Measurements from ENCODE around the gene SULT1A2. TPM values are rescaled to one million over a fixed set of nuclear protein-coding genes. Genes with fewer than 3 reads are reported as not detected.

The SULT1A2 gene
- not detected in 2 replicates for total RNA-seq

DNA sequence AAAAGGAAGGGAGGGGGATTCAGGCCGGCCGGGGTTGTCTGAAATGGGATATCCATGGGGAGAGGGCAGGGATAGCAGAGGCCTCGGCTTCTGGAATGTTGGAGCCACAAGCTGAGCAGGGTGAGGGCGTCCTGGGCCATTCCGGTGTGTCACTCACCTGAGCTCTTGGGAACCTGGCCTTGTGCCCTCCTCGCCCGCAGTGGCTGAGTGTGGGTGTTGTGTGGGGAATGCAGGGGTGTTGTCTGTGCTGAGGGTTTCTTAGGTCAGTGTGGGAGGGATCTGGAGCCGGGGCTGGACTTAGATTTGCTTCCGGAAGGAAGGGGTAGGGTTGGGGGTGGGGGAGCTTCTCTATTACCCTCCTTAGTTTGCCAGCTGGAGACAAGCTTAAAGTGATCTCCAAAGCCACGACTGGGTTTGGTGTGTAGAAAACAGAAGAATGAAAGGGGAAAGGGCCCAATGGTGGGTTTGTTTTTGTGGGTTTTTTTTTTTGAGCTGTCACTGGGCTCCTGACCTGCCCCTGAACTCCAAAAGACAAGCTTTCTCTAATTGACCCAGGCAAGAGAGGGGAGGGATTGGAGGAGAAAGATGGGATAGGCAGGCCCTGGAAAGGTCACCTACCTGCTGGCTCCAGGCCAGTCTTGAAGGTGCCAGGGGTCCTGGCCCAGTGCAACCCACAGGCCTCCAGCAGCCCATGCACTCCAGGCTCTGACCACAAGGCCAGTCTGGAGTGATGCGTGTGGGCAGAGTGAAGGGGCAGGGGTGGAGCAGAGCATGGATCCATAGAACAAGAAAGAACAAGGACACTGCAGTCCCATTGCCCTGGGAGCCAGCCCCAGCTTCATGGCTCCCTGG, at the start of gene SULT1A2:
Gene SULT1A2 (minus strand): TSS at position 211 of the 852 bp plus-strand sequence. CDS start 1,120 bp downstream, outside the sequence.

DNA sequence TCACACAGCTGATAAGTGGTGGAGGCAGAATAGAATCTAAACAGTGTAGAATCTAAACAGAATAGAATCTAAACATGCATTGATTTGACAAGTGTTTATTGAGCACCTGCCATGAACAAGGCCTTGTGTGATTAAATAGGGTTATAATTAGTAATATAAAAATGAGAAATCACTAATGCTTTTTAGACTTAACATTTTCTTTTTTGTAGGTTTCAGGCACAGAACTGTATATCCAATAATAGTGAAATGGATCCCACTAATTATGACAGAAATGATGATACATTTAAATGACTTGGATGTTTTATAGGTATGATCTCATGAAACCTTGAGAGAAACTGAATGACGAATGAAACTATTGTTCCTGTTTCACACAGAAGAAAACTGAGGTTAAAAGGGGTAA, 40.9 kb upstream of the SULT1A2 start, which contains the start of gene NPIPB8:
Gene NPIPB8 (plus strand): TSS at position 301 of the 400 bp plus-strand sequence. CDS start 296 bp downstream, outside the sequence.

DNA sequence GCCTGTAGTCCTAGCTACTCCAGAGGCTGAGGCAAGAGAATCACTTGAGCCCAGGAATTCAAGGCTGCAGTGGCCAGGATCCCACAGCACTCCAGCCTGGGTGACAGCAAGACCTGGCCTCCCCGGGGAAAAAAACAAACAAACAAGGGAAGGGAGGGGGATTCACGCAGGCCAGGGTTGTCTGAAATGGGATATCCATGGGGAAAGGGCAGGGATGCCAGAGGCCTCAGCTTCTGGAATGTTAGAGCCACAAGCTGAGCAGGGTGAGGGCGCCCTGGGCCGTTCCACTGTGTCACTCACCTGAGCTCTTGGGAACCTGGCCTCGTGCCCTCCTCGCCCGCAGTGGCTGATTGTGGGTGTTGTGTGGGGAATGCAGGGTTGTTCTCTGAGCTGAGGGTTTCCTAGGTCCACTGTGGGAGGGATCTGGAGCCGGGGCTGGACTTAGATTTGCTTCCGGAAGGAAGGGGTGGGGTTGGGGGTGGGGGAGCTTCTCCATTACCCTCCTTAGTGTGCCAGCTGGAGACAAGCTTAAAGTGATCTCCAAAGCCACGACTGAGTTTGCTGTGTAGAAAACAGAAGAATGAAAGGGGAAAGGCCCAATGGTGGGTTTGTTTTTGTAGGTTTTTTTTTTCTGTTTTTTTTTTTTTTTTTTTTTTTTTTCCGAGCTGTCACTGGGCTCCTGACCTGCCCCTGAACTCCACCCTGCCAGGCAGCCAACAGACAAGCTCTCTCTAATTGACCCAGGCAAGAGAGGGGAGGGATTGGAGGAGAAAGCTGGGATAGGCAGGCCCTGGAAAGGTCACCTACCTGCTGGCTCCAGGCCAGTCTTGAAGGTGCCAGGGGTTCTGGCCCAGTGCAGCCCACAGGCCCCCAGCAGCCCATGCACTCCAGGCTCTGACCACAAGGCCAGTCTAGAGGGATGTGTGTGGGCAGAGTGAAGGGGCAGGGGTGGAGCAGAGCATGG, 13.1 kb upstream of the SULT1A2 start, which contains the start of gene SULT1A1:
Gene SULT1A1 (minus strand): TSS at position 414 of the 964 bp plus-strand sequence. CDS start 1,189 bp downstream, outside the sequence.

DNA sequence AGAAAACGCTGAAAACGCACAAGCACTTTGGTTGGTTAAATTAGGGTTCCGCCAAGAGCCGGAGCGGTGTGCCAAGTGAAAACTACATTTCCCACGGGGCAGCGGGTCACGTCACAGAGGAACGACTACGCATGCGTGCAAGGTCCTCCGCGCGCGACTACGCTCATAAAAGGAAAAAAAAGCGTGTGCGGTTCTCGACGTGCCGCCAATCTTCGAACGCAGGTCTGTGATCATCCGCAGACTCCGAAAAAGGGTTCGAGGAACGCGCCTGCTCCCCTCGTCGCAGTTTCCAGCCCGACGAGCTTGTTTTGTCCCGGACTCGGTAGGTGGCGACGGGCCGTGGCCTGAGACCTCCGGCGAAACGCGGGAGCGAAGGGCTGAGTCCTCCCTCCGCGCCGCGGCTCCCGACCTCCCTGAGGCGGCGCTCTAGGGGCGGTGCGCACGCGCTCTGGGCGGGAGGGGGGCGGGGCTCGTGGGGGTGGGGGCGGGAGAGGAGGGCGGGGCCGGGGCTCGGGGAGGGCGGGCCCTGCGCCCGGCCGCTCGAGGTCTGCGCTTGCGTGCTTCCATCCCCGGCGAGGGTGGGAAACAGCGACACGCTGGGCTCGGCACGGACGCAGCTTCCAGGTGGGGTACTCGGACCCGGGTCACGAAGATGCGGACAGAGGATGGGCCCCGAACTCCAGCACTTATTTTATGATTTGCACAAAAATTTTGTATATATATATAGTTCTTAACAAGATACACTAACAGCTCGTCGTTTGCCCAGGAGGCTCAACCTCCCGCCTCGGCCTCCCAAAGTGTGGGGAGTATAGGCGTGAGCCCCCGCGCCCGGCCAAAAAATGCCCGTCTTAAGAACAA, 42.8 kb downstream of the SULT1A2 start, which contains the start of gene SGF29:
Gene SGF29 (plus strand): TSS at position 145 of the 858 bp plus-strand sequence. CDS start 27,150 bp downstream, outside the sequence.

Other genes with a start within 250 kb of the SULT1A2 start
- not detected in 2 replicates for gene NPIPB6, start 233.5 kb downstream of the SULT1A2 start, total RNA-seq
- 98.3 and 103 TPM in 2 replicates for gene EIF3CL, start 193.2 kb downstream of the SULT1A2 start, total RNA-seq
- gene NPIPB7, start 124.7 kb downstream of the SULT1A2 start, total RNA-seq, result not detected in 2 replicates
- 13.2 and 14.3 TPM in 2 replicates for gene CLN3, start 105.0 kb downstream of the SULT1A2 start, total RNA-seq
- gene APOBR, start 102.4 kb downstream of the SULT1A2 start, total RNA-seq, result not detected in 2 replicates
- gene IL27, start 90.2 kb downstream of the SULT1A2 start, total RNA-seq, result not detected in 2 replicates
- 7.2 and 11.0 TPM in 2 replicates for gene NUPR1, start 58.1 kb downstream of the SULT1A2 start, total RNA-seq
- gene SGF29, start 43.1 kb downstream of the SULT1A2 start, total RNA-seq, result 8.8 and 9.0 TPM in 2 replicates
- gene SULT1A1, start 13.0 kb upstream of the SULT1A2 start, total RNA-seq, result 0.20 and 0.37 TPM in 2 replicates
- 0.39 TPM in 1 of 2 replicates, not detected in the other for gene NPIPB8, start 41.0 kb upstream of the SULT1A2 start, total RNA-seq
- gene EIF3C, start 114.4 kb upstream of the SULT1A2 start, total RNA-seq, result 112 and 118 TPM in 2 replicates
- 2.2 and 2.7 TPM in 2 replicates for gene NPIPB9, start 154.7 kb upstream of the SULT1A2 start, total RNA-seq
- gene ATXN2L, start 225.9 kb upstream of the SULT1A2 start, total RNA-seq, result 42.6 and 50.2 TPM in 2 replicates
- 125 and 139 TPM in 2 replicates for gene TUFM, start 249.3 kb upstream of the SULT1A2 start, total RNA-seq